T follicular helper cell (primary cell): Measurements from ENCODE around the gene DIP2C.
"Not testable (repeated sequence)": the region's sequence is repeated elsewhere in the genome, so short reads cannot be mapped to it uniquely, and the experiment has no call there.

Source experiments
- DNase-seq: peaks from one replicate; pipeline ENCODE4 v3.0.0-alpha.2; 2020; ENCODE audit warnings: low read depth

Gene DIP2C

DNA sequence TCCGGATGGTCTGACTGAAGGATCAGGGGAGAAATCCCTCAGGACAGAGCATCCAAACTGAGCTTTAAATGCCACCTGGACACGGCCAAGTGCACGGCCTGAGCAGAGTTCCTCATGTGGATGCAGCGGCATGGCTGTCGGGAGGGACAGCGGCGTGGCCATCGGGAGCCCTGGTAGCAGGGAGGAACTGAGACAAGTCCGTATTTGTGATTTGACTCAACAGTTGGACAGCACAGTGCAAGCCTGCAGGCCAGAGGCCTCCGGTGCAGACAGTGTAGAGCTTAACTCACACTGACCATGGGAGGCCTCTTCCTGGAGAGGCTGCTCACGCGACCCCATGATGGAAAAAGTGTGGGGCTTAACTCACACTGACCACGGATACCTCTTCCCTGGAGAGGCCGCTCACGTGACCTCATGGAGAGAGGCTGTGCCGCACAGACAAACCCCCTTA, 207.4 kb downstream of the DIP2C start:
- no peak for DNase-seq

DNA sequence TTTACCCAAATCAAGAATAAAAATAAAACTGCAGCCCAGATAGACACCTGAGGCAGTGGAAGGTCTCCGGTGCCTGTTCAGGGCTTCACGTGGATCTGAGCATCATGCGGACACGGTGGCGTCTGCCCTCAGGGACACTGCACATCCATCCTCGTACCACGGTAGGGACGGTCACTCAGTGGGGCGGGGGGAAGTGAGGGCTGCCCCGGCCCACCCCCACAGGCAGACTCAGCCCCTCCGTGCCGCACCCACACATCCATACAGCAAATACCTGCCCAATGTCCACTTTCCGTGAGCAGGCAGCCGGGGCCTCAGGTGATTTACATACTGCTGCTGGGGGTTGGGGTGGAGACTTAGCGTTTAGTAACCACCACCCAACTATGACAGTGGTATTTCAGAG, 207.8 kb downstream of the DIP2C start:
- no peak for DNase-seq

DNA sequence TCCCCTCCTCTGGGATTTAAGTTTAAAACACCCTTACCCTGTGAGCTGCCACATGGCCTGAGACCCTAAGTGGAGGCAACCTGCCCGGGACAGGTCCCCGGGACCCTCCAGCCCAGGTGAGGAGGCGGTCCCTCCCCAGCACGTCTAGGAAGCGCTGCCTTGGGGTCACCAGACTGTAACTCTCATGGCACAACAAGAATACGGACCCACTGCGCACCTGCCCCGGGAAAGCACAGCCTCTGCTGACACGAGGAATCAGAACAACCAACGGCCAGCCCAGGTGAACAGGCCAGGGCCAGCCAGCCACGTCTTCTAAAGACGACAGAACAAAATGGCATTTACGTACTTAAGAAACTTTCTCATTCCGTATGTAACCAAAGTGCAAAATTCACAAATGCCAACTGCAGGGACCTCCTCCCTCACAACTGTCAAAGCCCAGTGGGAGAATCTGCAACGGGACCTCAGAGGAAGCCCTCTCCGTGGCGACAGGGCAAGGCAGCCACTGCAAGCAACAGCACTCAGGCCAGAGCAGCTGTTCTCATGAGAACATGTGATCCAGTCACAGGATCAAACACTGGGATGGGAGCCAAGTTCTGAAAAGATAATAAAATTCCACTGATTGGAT, 208.4 kb downstream of the DIP2C start:
- DNase-seq = no peak

DNA sequence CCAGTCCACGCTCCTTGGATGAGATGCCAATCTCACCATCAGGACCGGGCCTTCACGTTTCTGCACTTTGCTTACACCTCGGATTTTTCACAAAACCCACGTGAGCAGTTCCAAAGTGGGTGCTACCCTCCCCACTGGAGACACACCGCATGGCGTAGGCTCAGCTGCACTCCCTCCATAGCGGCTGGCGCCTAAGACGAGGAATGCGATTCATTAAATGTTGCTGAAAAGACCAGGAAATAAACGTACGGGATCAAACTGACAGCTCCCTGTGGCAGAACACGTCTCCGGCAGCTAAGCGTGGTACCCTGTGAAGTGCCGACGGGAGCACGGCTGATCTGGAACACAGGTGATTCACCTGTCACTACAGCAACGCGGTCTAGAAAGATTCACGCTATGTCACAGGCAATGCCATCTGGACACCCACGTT, 209.0 kb downstream of the DIP2C start:
- DNase-seq = no peak

DNA sequence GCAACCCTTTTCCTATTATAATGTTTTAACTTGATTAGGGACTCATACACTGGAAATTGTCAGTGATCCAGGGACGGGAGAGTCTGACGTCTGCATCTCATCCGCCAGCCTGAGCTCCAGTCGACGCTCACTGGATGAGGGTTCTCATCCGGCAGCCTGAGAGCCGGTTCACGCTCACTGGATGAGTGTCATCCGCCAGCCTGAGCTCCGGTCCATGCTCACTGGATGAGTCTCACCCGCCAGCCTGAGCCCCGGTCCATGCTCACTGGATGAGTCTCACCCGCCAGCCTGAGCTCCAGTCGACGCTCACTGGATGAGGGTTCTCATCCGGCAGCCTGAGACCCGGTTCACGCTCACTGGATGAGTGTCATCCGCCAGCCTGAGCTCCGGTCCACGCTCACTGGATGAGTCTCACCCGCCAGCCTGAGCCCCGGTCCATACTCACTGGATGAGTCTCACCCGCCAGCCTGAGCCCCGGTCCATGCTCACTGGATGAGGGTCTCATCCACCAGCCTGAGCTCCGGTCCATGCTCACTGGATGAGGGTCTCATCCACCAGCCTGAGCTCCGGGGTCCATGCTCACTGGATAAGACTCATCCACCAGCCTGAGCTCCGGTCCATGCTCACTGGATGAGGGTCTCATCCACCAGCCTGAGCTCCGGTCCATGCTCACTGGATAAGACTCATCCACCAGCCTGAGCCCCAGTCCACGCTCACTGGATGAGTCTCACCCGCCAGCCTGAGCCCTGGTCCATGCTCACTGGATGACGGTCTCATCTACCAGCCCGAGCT, 209.6 kb downstream of the DIP2C start:
- not testable (repeated sequence) for DNase-seq

DNA sequence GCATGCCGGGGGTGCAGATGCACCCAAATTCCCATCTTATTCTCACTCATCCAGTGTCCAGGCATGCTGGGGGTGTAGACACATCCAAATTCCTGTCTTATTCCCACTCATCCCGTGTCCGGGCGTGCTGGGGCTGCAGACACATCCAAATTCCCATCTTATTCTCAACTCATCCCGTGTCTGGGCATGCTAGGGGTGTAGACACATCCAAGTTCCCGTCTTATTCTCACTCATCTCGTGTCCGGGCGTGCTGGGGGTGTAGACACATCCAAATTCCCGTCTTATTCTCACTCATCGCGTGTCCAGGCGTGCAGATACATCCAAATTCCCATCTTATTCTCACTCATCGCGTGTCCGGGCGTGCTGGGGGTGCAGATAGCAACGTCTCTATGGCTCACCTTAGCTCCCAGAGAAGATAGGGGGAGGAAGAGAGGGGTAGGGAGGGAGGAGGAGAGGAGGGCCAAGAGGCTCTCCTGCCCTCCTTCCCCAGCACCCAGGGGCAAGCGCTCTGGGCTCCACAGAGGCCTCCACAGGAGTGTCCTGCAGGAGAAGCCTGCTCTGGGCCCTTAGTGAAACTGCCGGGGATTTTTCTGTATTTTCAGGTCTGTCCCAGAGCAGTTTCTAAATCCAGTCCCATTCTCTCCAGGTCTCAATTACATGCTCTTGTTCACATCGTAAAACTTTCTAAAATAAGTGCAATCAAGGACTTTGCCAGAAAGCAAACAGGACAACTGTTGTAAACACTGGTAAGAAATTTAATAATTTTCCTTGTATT, 210.8 kb downstream of the DIP2C start:
- no peak for DNase-seq

DNA sequence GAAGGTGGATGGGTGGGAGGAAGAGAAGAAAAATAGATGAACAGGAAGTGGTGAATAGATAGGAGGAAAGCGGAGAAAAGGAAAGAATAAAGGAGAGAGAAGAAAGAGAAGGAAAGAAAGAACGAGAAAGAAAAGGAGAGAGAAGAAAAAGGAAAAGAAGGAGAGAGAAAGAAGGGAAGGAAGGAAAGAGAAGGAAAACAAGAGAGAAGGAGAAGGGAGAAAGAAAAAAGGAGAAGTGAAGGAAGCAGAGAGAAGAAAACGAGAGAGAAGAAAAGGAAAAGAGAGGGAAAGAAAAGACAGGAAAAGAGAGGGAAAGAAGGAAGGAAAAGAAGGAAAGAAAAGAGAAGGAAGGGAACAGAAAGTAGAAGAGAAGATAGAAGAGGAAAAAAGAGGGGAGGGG, 211.8 kb downstream of the DIP2C start:
- DNase-seq = no peak

DNA sequence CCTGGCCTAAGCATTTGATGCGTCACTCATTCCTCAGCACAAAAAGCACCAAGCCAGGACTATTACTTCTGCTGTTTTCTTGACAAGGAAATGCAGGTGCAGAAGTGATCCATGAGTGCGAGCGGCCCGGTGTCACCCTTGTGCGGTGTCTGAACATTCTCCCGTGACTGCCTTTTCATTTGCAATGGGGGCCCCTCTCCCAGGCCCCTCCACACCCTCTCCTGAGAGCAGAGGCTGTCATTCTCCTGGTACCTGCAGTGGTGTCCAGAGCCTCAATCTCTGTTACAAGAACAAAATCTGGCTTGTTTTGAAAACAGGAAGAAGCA, 213.1 kb downstream of the DIP2C start:
- no peak for DNase-seq

DNA sequence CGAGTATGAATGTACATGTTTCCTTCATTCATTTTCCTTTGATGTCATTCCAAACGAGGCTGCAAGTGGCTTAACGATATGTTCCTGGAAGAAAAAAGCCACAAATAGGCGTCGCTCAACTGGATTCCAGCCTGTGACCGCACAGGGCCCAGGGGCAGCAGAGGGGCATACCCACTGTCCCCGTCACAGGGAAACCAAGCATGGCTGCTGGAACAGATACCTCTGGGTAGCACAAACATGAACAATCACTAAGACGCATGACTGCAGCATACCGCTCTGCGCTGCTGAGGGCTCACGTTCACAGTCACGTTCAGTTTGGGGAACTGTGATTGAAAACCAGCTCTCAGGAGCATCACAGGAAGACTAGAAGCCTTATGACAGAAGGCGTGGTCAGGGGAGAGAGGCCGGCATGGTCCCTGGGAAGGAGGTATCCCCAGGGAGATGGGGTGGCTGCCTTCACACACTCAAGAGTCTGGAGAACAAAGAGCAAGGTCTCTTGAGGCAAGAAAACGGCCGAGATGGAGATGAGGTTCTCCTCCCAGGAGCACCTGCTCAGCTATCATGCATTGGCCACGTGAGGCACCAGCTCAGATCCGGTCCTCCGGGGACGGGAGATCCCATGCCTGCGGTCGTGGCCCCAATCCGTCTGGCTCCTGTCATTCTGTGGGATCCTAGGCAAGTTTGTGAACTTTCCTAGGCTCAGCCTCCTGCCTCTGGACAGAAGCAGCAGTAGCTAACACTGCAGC, 213.6 kb downstream of the DIP2C start:
- no peak for DNase-seq

DNA sequence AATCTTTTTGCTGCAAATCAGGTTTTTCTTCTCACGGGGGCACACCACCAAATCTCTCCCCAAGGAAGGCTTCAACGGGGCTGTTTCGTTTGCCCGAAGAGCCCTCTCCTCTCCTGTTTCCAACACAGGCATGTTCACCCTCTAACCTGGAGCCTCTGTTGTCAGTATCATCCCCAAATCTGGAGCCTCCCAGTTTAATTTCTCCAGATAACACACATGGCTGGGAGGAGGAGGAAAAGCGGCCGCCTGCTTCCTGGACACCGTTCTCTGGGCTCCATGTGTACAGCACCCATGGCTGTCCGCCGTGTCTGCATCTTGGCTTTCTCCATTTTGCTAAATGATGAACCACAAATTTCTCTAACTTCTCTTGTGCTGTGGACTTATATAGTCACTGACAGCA, 214.5 kb downstream of the DIP2C start:
- no peak for DNase-seq

DNA sequence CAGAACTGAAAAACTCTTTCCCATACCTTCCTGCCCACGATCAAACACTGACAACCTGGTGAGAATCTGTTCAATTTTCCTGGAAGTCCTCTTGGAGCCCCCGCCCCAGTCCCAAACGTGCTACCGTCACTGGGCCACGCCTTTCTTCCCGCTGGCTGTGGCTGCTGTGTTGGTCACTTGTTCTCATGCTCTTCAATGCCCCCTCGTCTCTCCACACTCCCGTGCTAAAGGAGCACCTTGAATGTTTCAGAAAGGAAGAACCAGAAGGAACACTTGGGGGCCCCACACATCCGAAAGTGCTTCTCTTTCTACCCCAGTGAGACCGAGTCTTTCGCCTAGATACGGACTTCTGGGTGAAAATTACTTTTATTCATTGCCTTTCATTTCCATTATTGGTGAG, 215.1 kb downstream of the DIP2C start:
- DNase-seq = no peak

DNA sequence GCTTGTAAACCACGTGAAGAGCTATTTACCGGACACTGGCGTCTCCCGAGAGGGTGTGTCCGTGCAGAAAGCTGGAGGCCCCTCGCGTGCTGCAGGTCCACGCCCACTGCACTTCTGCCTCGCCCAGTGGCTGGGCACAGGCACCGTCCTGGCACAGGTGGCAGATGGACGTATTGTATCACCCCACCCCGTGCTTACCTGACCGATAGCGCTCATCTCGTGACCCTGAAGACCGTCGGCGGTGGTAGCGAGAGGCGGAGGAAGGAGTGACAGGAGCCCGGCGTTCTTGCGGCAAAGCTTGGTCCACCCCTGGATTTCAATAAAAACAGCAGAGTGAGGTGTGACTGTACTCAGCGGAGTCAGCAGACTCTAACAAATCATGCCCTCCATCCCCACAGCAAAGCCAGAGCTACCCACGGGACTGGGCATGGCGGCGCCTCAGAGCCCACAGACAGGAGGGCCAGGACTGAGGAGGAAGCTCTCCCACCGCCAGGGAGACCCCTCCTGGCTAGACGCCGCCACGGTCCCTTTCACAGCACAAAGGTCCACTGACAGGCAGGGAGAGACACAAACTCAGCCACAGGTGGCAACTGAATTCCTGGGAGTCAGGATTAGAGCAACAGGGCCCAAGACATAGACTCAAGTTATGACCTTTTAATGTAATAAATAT, 217.1 kb downstream of the DIP2C start:
- no peak for DNase-seq

DNA sequence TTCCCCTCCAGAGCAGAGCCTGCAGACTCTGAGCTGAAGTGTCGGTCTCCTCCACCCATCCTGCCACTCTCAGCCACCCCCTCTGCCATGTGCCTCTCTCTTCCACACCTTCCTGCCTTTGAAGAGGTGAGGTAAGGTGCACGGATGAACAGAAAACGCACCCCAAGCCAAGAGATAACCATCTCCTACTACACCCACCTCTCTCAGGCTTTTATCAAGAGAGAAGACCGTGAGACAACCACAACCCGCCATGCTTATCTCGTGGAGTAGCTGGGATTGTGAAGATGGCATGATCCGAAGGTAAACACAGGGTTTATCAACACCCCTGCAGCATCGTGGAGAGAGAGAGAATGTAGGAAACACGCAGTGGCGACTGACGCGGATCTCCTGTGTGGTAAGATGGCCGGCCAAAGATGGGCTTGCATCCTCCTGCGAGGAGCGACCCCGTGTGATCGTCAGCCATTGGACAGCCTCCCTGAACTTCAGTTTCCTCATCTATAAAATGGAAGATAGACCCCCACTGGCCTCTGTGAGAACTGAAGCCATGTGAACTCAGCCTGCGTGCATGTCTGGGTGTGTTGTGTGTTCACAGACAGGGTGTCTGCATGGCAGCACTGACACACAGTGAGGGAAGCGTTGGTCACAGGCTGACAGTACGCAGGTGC, 219.0 kb downstream of the DIP2C start:
- DNase-seq = peak; percentile 18

DNA sequence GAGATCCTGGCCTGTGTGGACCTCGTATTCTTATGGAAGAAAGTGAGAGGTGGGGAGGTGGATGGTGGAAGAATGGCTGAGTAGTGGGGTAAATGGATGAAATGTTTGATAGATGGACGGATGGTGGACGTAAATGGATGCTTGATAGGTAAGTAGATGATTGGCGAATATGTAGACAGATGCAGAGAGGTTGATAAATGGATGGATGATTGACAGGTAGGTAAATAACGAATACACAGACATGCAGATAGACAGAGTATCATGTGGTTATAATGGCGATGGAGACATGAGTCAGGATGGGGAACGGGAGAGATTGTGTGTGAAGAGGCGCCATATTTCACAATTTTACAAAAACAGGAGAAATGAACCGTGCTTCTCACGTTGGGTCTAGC, 219.5 kb downstream of the DIP2C start:
- DNase-seq = no peak

DNA sequence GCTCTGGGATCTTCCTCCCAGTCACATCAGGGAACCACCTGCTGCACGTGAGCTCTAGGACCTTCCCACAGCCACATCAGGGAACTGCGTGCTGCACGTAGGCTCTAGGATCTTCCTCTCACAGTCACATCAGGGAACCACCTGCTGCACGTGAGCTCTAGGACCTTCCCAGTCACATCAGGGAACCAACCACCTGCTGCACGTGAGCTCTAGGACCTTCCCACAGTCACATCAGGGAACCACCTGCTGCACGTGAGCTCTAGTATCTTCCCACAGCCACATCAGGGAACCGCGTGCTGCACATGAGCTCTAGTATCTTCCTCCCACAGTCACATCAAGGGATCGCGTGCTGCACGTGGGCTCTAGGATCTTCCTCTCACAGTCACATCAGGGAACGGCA, 229.7 kb downstream of the DIP2C start:
- DNase-seq = no peak

DNA sequence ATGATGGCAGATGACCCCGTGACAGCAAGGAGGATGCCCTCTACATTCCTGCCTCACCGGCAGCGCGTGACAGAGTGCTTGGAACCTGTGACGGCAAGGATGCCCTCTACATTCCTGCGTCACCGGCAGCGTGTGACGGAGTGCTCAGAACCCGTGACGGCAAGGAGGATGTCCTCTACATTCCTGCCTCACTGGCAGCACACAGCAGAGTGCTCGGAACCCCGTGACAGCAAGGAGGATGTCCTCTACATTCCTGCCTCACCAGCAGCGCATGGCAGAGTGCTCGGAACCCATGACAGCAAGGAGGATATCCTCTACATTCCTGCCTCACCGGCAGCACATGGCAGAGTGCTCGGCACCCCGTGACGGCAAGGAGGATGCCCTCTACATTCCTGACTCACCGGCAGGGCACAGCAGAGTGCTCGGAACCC, 231.0 kb downstream of the DIP2C start:
- no peak for DNase-seq

DNA sequence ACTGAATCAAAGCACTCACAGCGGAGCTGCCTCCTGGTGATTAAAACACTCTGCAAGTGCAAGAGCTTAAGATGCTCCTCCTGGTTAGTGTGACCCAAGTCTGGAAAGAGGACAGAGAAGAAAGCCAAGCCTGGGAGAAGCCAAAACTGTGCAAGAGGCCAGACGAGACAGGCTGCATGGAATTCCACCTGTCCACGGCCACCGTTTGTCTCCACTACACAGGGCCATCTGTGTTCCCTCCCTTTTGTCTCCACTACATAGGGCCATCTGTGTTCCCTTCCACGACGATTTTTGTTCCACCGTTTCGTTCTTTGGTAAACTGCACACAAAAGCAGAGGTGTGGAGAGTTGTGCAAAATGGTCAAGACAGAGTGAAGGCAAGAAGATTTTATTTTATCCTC, 233.0 kb downstream of the DIP2C start:
- DNase-seq = no peak

DNA sequence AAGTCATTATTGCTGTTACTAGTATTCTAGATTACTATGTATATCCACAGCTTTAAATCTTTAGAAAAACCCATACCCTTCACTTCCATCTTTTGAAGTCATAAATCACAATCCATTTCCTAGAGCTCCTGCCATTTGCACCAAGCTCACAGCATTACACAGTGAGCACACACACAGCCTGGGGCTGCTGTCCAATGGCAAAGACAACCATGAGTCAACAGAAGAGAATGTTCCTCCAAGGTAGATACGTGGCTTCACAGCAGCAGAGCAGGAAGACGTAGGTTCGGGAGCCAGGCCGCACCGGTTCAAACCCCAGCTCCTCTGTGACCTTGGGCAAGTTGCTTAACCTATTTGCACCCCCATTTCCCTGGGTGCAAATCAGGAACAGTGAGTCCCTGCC, 234.6 kb downstream of the DIP2C start:
- no peak for DNase-seq

DNA sequence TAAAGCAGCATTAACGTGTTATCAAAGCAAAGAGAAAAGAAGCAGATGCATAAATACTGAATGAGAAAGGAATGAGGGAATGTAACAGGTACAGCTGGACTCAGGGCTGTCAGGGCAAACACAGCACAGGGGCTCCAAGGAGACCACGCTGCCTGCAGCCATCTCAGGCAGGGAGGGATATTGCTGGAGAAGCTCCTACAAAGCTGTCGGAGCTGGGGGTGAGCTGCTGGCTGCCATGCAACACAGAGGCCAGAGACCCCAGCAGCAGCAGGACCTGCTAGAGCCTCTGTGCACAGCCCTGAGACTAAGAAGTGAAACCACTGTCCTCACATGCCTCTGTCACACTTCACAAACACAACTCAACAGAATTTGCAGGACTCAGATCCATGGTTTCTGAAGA, 235.8 kb downstream of the DIP2C start:
- no peak for DNase-seq

DNA sequence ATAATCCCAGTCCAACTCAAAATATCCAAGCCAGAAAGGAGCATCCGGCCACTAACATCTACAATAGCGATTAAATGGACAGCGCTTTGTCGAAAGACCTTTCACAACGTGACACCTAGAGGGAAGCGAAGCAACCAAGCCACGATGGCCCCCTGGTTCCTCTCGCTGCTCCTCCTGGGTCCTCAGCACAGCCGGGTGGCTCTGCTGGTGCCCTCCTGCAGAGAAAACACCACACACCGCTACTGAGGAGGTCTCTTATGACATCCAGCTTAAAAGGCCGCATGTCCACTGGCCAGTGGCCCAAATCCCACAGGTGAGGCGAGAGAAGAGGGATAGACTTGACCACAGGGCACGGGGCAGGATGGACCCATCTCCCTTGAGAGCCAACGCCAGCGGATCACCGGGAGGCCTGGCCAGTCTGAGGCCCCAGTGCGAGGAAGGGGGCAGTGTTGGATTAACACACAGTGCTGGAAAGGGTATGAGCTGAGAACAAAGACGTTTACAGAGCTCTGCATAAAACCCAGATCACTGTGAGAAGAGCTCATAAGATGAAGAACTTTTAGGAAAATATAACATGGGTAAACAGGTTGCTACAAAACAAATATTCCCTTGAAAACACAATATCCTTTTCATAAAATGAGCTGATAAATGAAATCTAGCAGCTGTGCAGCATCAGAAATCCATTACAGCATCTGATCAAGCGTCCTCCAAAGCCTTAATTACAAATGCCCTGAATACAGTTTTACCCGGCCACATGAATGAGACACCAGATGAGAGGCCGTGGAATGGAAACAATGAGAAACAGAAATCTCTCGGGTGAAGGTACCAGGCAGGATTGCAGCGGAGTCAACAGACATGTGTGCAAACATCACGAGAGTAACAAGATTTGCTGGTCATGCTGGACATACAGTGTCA, 236.7 kb downstream of the DIP2C start:
- no peak for DNase-seq
